ENCODE results near the gene RPP30. TPM values are rescaled to one million over a fixed set of nuclear protein-coding genes. Genes with fewer than 3 reads are reported as not detected.
"Not testable (repeated sequence)": the region's sequence is repeated elsewhere in the genome, so short reads cannot be mapped to it uniquely, and the experiment has no call there.

RPP30 gene
- total and polyA plus RNA-seq, 4 donors = 11.2 to 22.6 (median 13.0) TPM

- Histone ChIP-seq H3K4me3 (ENCODE audit: low read depth in 1 of 3, low read length in 3 of 3) (no peak overlapping the region), H3K9me3 (ENCODE audit: control insufficient read depth in 4 of 4, low read length in 3 of 4) (no peaks in the 10 kb centered on the region), H3K4me1 (ENCODE audit: control insufficient read depth in 4 of 4, insufficient read depth in 4 of 4, low read length in 3 of 4) (peaks cover 0 to 4% (median under 1%) of the 10 kb centered on the region in 4 donors), H3K36me3 (ENCODE audit: control insufficient read depth in 4 of 4, insufficient read depth in 3 of 4, low read depth in 1 of 4, low read length in 3 of 4) (peaks cover 2 to 22% (median 7%) of the 10 kb centered on the region in 4 donors), H3K27ac (ENCODE audit: low read depth in 1 of 2, low read length in 2 of 2) (no peak overlapping the region), H3K27me3 (ENCODE audit: control insufficient read depth in 4 of 4, insufficient read depth in 4 of 4, low read length in 3 of 4) (no peaks in the 10 kb centered on the region), H3K9ac (ENCODE audit: low read depth in 1 of 2, low read length in 2 of 2) (no peak overlapping the region)
- DNase-seq (ENCODE audit: low spot score) = no peak
- WGBS = 97% methylated on average over 3 of the region's 3 CpGs
- no peak for TF ChIP-seq EGR1 (IDR thresholded peaks at IDR 0.05; ENCODE audit: low read depth in 2 of 2)
- no peak for TF ChIP-seq FOXA1 (IDR thresholded peaks at IDR 0.05)
- no peak for TF ChIP-seq RAD21 (IDR thresholded peaks at IDR 0.05)
- TF ChIP-seq ATF3 (IDR thresholded peaks at IDR 0.05) = no peak
- no peak for TF ChIP-seq JUND (IDR thresholded peaks at IDR 0.05)
- TF ChIP-seq YY1 (IDR thresholded peaks at IDR 0.05) = no peak
- TF ChIP-seq SP1 (IDR thresholded peaks at IDR 0.05) = no peak
- TF ChIP-seq TAF1 (conservative IDR thresholded peaks at IDR 0.05) = no peak
Observed at GRCh38 chr10:90893190-90893589, 21.4 kb downstream of the RPP30 start.

DNA sequence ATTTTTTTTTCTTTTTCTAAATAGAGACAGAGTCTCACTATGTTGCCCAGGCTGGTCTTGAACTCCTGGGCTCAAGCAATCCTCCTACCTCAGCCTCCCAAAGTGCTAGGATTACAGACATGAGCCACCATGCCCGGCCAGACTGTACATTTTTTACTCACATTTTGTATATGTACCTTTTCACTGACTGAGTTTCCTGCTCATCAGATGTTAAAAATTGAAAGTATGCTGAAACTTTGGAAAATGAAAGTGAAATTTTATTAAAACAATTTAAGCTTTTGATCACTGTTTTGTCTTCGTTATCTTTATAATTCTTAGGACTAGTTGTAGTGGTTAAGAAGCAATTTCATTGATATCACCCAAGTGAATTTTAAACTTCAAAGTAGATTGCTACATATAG is 25.1 kb downstream of the RPP30 start:
- WGBS = 81% methylated on average over 2 of the region's 2 CpGs
- not testable (repeated sequence) for H3K4me1 ChIP-seq (ENCODE audit: control insufficient read depth in 4 of 4, insufficient read depth in 4 of 4, low read length in 3 of 4); H3K27ac ChIP-seq (ENCODE audit: low read depth in 1 of 2, low read length in 2 of 2); H3K4me3 ChIP-seq (ENCODE audit: low read depth in 1 of 3, low read length in 3 of 3); H3K9me3 ChIP-seq (ENCODE audit: control insufficient read depth in 4 of 4, low read length in 3 of 4); H3K9ac ChIP-seq (ENCODE audit: low read depth in 1 of 2, low read length in 2 of 2); DNase-seq (ENCODE audit: low spot score); H3K27me3 ChIP-seq (ENCODE audit: control insufficient read depth in 4 of 4, insufficient read depth in 4 of 4, low read length in 3 of 4)
- peaks cover 2 to 19% (median 9%) of the 10 kb centered on the region in 4 donors for H3K36me3 ChIP-seq (ENCODE audit: control insufficient read depth in 4 of 4, insufficient read depth in 3 of 4, low read depth in 1 of 4, low read length in 3 of 4)

DNA sequence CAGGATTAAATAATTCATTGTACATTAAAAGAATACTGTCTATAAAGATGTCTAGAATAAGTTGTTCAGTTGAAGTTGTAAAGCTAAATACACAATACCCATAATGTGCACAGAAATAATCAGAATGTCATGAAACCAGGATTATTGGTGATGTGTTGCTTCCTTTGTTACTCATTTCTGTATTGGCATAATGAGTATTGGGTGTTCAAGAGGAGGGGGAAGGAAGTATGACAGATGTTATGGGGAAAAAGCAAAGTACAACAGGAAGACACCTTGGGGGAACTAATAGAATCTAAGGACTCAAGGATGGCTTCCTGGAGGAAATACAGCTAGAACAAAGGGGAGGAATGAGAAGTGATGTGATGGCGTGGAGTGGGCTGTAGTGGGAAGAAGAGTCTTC is 34.2 kb downstream of the RPP30 start:
- WGBS = 87% methylated on average over 1 of the region's 1 CpG

DNA sequence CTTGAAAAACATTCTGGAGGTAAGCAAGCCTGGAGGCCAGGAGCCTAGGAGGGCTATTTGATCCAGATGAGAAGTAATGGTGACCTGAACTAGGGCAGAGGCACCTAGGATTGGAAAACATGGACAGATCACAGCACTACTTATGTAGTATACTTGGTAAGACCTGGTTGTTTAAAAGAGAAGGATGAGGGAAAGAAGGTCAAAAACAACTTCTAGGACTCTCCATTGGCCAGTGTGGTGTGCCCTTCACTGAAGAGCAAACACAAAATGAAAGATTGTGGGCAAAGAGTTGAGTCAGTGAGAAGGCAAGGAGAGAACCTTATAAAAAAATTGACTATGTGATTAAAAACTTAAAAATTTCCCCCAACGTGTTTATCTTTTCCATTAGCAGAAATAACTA is 34.8 kb downstream of the RPP30 start:
- H3K9ac ChIP-seq (ENCODE audit: low read depth in 1 of 2, low read length in 2 of 2) = no peak overlapping the region
- 85% methylated on average over 1 of the region's 1 CpG for WGBS

More for the DNA sequence above, 34.2 kb downstream of the RPP30 start:
- H3K27me3 ChIP-seq (ENCODE audit: control insufficient read depth in 4 of 4, insufficient read depth in 4 of 4, low read length in 3 of 4) = no peaks in the 10 kb centered on the region
- peaks cover 0 to 7% (median 2%) of the 10 kb centered on the region in 4 donors for H3K36me3 ChIP-seq (ENCODE audit: control insufficient read depth in 4 of 4, insufficient read depth in 3 of 4, low read depth in 1 of 4, low read length in 3 of 4)
- H3K27ac ChIP-seq (ENCODE audit: low read depth in 1 of 2, low read length in 2 of 2) = no peak overlapping the region
- H3K9ac ChIP-seq (ENCODE audit: low read depth in 1 of 2, low read length in 2 of 2) = no peak overlapping the region
- H3K9me3 ChIP-seq (ENCODE audit: control insufficient read depth in 4 of 4, low read length in 3 of 4) = no peaks in the 10 kb centered on the region
- H3K4me1 ChIP-seq (ENCODE audit: control insufficient read depth in 4 of 4, insufficient read depth in 4 of 4, low read length in 3 of 4) = no peaks in the 10 kb centered on the region
- no peak overlapping the region for H3K4me3 ChIP-seq (ENCODE audit: low read depth in 1 of 3, low read length in 3 of 3)
- no peak for DNase-seq (ENCODE audit: low spot score)
- TF ChIP-seq EGR1 (IDR thresholded peaks at IDR 0.05; ENCODE audit: low read depth in 2 of 2) = no peak
- TF ChIP-seq SP1 (IDR thresholded peaks at IDR 0.05) = no peak
- TF ChIP-seq GABPA (IDR thresholded peaks at IDR 0.05 in 1 of 2, conservative IDR thresholded peaks at IDR 0.05 in 1 of 2) = no peak

More for the DNA sequence above, 34.8 kb downstream of the RPP30 start:
- no peak overlapping the region for H3K27ac ChIP-seq (ENCODE audit: low read depth in 1 of 2, low read length in 2 of 2)
- H3K4me1 ChIP-seq (ENCODE audit: control insufficient read depth in 4 of 4, insufficient read depth in 4 of 4, low read length in 3 of 4) = peaks cover 0 to under 1% (median 0%) of the 10 kb centered on the region in 4 donors
- no peaks in the 10 kb centered on the region for H3K27me3 ChIP-seq (ENCODE audit: control insufficient read depth in 4 of 4, insufficient read depth in 4 of 4, low read length in 3 of 4)
- no peak for DNase-seq (ENCODE audit: low spot score)
- H3K9me3 ChIP-seq (ENCODE audit: control insufficient read depth in 4 of 4, low read length in 3 of 4) = no peaks in the 10 kb centered on the region
- TF ChIP-seq, protein P1, sequence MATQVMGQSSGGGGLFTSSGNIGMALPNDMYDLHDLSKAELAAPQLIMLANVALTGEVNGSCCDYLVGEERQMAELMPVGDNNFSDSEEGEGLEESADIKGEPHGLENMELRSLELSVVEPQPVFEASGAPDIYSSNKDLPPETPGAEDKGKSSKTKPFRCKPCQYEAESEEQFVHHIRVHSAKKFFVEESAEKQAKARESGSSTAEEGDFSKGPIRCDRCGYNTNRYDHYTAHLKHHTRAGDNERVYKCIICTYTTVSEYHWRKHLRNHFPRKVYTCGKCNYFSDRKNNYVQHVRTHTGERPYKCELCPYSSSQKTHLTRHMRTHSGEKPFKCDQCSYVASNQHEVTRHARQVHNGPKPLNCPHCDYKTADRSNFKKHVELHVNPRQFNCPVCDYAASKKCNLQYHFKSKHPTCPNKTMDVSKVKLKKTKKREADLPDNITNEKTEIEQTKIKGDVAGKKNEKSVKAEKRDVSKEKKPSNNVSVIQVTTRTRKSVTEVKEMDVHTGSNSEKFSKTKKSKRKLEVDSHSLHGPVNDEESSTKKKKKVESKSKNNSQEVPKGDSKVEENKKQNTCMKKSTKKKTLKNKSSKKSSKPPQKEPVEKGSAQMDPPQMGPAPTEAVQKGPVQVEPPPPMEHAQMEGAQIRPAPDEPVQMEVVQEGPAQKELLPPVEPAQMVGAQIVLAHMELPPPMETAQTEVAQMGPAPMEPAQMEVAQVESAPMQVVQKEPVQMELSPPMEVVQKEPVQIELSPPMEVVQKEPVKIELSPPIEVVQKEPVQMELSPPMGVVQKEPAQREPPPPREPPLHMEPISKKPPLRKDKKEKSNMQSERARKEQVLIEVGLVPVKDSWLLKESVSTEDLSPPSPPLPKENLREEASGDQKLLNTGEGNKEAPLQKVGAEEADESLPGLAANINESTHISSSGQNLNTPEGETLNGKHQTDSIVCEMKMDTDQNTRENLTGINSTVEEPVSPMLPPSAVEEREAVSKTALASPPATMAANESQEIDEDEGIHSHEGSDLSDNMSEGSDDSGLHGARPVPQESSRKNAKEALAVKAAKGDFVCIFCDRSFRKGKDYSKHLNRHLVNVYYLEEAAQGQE (IDR thresholded peaks at IDR 0.05) = no peak
- TF ChIP-seq ATF3 (IDR thresholded peaks at IDR 0.05) = no peak
- no peak for TF ChIP-seq EGR1 (IDR thresholded peaks at IDR 0.05; ENCODE audit: low read depth in 2 of 2)
- TF ChIP-seq, protein P2, sequence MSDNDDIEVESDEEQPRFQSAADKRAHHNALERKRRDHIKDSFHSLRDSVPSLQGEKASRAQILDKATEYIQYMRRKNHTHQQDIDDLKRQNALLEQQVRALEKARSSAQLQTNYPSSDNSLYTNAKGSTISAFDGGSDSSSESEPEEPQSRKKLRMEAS (IDR thresholded peaks at IDR 0.05) = no peak
- no peak for TF ChIP-seq FOXA2 (IDR thresholded peaks at IDR 0.05)
- no peak for TF ChIP-seq ZBTB33 (IDR thresholded peaks at IDR 0.05)
- TF ChIP-seq RAD21 (IDR thresholded peaks at IDR 0.05) = no peak
- peaks cover 0 to 7% (median 2%) of the 10 kb centered on the region in 4 donors for H3K36me3 ChIP-seq (ENCODE audit: control insufficient read depth in 4 of 4, insufficient read depth in 3 of 4, low read depth in 1 of 4, low read length in 3 of 4)
- H3K4me3 ChIP-seq (ENCODE audit: low read depth in 1 of 3, low read length in 3 of 3) = no peak overlapping the region

Measured in liver (tissue), 9 donors.